Large intestine (tissue), 3 donors: Measurements from ENCODE around the gene PSMA1. TPM values are rescaled to one million over a fixed set of nuclear protein-coding genes. Genes with fewer than 3 reads are reported as not detected.
"Not testable (repeated sequence)": the region's sequence is repeated elsewhere in the genome, so short reads cannot be mapped to it uniquely, and the experiment has no call there.

Experiments
- DNase-seq, 2 donors: peaks; one replicate each; pipeline versions ENCODE4 v3.0.0 to v3.0.0-alpha.2; 2013
- H3K27ac ChIP-seq: one replicate; pipeline ENCODE4 v1.5.1; 2013; ENCODE audit warnings: low read length
- H3K27me3 ChIP-seq: 2 replicates; pipeline ENCODE4 v1.6.1; 2013; ENCODE audit warnings: low read length; ENCODE audit not compliant: control insufficient read depth, insufficient read depth
- H3K36me3 ChIP-seq: 2 replicates; pipeline ENCODE4 v1.6.1; 2013; ENCODE audit warnings: low read length; ENCODE audit not compliant: control insufficient read depth, insufficient read depth
- H3K4me1 ChIP-seq: one replicate; pipeline ENCODE4 v1.6.1; 2013; ENCODE audit warnings: low read length; ENCODE audit not compliant: control insufficient read depth, insufficient read depth
- H3K4me3 ChIP-seq: one replicate; pipeline ENCODE4 v1.5.1; 2013; ENCODE audit warnings: low read length
- H3K9me3 ChIP-seq: one replicate; pipeline ENCODE4 v1.6.1; 2013; ENCODE audit warnings: mild to moderate bottlenecking, low read depth, low read length, moderate library complexity; ENCODE audit not compliant: control insufficient read depth
- WGBS: methylation state at CpG from one replicate; pipeline ENCODE4 v1.1.5; 2013; ENCODE audit warnings: low lambda C conversion rate; ENCODE audit not compliant: insufficient coverage; 5-methylcytosine and 5-hydroxymethylcytosine counted together
- polyA plus RNA-seq: library from polyadenylated mRNA; unstranded; fragments of 120-200 nt; gene quantifications from one replicate; pipeline ENCODE4 v1.2.1, GENCODE V29; 2013

Gene PSMA1
- polyA plus RNA-seq, 1 donor = 138 TPM

DNA sequence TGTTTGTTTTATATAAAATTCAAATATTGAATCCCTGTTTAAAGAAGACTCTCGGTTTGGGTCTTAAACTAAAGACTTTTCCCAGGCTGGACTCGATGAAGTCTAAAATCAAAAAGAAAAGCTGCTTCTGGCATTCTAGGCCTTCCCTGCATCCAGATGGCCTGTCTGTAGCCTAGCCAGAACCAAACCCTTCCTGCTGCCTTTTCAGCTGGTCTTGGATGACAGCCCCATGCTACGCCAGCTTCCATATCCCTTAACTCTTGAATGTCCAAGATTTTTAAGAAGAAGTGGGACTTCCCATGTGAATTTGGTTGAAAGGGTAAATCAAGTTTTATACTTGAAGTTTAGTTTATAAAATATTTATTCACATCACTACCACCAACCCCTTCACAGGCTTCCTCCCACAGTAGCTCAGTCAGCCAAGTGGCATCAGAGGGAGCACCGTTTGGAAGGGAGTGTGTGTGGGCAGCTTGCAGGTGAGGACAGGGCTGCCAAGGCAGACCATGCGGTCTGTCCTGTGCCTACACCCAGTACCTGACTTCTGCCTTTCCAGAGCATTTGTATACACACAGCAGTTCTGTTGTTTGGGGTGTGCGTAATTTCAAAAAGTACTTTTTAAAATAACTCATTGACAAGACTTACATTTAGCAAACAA, 18.2 kb upstream of the PSMA1 start:
- Histone ChIP-seq H3K27ac (no peak overlapping the region), H3K27me3 (no peaks in the 10 kb centered on the region), H3K36me3 (no peaks in the 10 kb centered on the region), H3K4me3 (no peak overlapping the region), H3K4me1 (no peaks in the 10 kb centered on the region), H3K9me3 (no peaks in the 10 kb centered on the region)
- no CpG with 5 or more reads among the region's 6 CpGs for WGBS
- no peak for DNase-seq

DNA sequence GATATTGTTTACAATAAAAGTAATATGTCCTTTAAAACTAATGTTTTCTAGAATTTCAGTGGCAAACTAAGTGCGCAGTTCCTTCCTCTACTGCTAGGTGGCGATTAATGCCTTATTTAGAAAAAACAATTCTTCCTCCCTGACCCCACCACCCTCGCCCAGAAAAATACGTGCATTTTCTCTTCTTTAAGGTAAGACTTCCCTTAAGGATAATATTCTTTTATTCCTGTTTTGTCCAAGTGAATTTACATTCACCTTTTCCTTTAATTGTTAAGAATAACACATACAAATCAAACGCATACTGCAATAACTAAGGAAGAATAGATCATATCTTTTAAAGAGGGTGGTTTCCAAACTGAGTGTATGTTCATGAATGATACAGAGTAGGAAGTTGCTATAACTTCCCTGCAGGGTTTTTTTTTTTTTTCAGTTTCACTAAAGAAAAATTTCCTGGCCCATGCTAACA, 17.0 kb upstream of the PSMA1 start:
- H3K9me3 ChIP-seq = no peaks in the 10 kb centered on the region
- no peak overlapping the region for H3K27ac ChIP-seq
- peak in 1 of 2 donors; percentile 27 for DNase-seq
- no peaks in the 10 kb centered on the region for H3K27me3 ChIP-seq
- H3K36me3 ChIP-seq = no peaks in the 10 kb centered on the region
- H3K4me3 ChIP-seq = no peak overlapping the region
- H3K4me1 ChIP-seq = no peaks in the 10 kb centered on the region
- WGBS = 0% methylated on average over 2 of the region's 5 CpGs

DNA sequence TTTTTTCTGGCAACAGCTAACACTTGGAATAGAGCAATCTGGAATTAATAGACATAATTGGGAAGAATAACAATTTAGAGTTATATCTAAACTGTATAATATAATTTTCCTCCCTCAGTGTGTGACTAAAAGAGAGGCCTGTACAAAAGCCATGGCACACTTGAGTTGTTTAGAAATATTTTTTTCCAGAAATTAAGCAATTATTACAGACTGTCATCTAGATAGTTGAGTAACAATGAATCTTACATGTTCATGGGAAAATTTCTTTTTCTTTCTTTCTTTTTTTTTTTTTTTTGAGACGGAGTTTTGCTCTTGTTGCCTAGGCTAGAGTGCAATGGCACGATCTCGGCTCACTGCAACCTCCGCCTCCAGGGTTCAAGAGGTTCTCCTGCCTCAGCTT, 15.0 kb upstream of the PSMA1 start:
- H3K4me1 ChIP-seq, DNase-seq, H3K36me3 ChIP-seq, H3K27me3 ChIP-seq, H3K27ac ChIP-seq, H3K9me3 ChIP-seq, H3K4me3 ChIP-seq: not testable (repeated sequence)
- WGBS = no CpG with 5 or more reads among the region's 4 CpGs

DNA sequence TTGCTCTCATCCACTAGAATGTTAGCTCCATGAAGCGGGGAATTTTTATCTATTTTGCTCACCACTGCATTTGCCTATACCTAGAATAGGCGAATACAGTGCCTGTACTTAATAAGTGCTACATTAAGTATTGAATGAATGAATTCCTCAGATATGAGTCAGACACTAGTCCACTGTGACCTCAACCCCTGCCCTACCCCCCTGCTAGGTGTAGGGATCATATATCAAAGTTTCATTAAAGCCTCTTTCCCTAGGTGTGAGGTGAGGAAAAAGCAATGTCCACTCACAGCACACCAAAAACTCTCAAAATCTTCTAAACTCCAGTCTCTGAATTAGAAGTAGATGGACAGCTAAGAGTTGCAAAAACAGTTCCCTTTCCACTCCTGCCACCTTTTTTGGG, 9.8 kb upstream of the PSMA1 start:
- no peak overlapping the region for H3K27ac ChIP-seq
- no peaks in the 10 kb centered on the region for H3K4me1 ChIP-seq
- no peak for DNase-seq
- no peaks in the 10 kb centered on the region for H3K27me3 ChIP-seq
- 100% methylated on average over 1 of the region's 2 CpGs for WGBS
- H3K36me3 ChIP-seq = no peaks in the 10 kb centered on the region
- H3K9me3 ChIP-seq = no peaks in the 10 kb centered on the region
- H3K4me3 ChIP-seq = no peak overlapping the region

DNA sequence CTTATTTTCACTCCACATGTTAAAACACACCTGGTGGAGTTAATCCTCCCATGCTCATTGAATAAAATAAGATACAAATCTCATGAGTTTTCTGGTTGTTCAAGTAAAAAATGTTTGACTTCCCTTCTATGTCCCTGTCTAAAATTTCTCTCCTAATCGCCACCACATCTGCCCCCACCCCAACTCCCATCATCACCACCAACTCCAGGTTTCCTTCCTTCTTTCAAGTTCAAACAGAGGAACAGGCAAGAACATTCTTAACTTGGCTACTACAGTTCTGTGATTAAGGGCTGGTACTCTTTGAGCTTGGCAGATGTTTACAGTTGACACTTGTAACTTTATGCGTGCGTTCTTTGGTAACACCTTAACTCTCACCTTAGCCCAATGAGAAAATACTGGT, 9.1 kb upstream of the PSMA1 start:
- Histone ChIP-seq H3K4me1 (no peaks in the 10 kb centered on the region), H3K9me3 (no peaks in the 10 kb centered on the region), H3K4me3 (no peak overlapping the region), H3K27ac (no peak overlapping the region), H3K36me3 (no peaks in the 10 kb centered on the region), H3K27me3 (no peaks in the 10 kb centered on the region)
- no peak for DNase-seq
- WGBS = 100% methylated on average over 2 of the region's 3 CpGs

DNA sequence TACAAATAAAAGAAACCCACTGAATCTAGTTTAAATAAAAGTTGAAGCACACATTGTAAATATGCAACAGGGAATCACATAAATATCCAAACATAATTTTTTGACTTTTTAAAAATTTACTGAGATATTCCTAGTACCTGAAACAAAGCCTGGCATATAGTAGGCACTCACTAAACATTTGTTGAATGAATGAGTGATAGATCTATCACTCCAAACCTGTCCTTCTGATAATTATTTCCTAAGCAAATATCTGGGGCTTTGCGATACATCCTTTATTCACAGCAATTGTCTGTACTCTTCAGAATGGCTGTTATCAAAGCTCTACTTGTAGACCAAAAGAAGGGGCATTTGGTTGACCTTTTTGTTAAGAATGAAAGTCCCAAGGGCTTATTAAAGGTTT, 2.6 kb upstream of the PSMA1 start:
- H3K27ac ChIP-seq = no peak overlapping the region
- no peak for DNase-seq
- no peaks in the 10 kb centered on the region for H3K9me3 ChIP-seq
- H3K27me3 ChIP-seq = no peaks in the 10 kb centered on the region
- no peaks in the 10 kb centered on the region for H3K4me1 ChIP-seq
- no CpG with 5 or more reads among the region's 1 CpG for WGBS
- peaks cover 6% of the 10 kb centered on the region for H3K36me3 ChIP-seq
- no peak overlapping the region for H3K4me3 ChIP-seq

DNA sequence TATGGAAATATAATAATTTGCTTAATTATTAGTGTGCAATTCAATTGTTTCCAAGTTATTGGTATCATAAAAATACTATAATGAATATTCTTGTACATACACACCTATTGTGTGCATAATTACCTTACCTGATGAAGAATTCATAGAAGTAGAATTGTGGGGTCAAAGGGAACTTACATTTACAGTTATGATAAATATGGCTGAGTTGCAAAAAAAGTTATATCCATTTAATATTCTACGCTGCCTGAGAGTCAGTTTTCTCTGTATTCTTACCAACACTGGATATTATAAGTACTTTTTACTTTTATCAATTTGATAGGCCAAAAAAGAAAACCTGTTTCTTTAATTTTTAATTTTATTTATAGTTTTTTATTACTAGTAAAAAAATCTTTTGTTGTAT, 2.1 kb upstream of the PSMA1 start:
- no peak overlapping the region for H3K27ac ChIP-seq
- WGBS = no CpG with 5 or more reads among the region's 1 CpG
- H3K27me3 ChIP-seq = no peaks in the 10 kb centered on the region
- no peaks in the 10 kb centered on the region for H3K9me3 ChIP-seq
- no peak overlapping the region for H3K4me3 ChIP-seq
- DNase-seq = no peak
- peaks cover 9% of the 10 kb centered on the region for H3K36me3 ChIP-seq
- H3K4me1 ChIP-seq = no peaks in the 10 kb centered on the region

DNA sequence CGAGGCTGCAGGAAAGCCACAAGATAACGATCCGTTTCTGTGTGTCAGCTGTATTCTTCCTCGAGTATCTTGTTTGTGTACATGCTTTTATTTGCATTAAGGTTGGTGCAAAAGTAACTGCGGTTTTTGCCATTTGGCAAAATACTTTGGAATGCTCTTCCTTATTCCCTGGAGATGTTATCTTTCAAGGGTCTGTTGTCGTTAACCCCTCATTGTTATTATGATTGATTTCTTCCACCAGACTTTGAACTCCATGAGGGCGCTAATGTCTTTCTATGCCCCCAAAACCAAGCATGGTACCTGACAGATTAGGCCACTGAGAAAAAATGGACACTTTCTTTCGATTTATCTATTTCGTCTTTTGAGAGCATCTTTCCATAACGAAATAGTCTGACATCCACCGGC, 563 bp upstream of the PSMA1 start:
- H3K4me3 ChIP-seq = peak overlapping the region; percentile 81
- no peaks in the 10 kb centered on the region for H3K27me3 ChIP-seq
- no peaks in the 10 kb centered on the region for H3K9me3 ChIP-seq
- WGBS = 32% methylated on average over 6 of the region's 11 CpGs
- H3K36me3 ChIP-seq = peaks cover 18% of the 10 kb centered on the region
- no peaks in the 10 kb centered on the region for H3K4me1 ChIP-seq
- no peak for DNase-seq
- H3K27ac ChIP-seq = peak overlapping the region; percentile 61

DNA sequence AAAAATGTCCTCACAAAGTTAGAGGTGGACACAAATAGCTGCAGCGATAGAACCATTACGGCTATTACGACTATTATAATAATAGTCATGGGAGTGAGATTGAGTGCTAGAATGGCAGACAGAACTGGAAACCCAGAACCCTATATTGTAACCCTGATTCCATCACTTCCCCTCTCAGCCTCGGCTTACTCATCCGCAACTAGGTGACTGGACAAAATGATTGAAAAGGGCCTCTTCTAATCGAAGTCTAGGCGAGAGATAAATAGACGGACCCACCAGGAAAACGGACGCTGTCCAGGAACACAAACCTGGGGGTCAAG, 629 bp downstream of the PSMA1 start:
- Histone ChIP-seq H3K36me3 (peaks cover 25% of the 10 kb centered on the region), H3K9me3 (no peaks in the 10 kb centered on the region), H3K4me3 (peak overlapping the region; percentile 81), H3K27ac (peak overlapping the region; percentile 61), H3K4me1 (no peaks in the 10 kb centered on the region), H3K27me3 (no peaks in the 10 kb centered on the region)
- WGBS = no CpG with 5 or more reads among the region's 10 CpGs
- no peak for DNase-seq

DNA sequence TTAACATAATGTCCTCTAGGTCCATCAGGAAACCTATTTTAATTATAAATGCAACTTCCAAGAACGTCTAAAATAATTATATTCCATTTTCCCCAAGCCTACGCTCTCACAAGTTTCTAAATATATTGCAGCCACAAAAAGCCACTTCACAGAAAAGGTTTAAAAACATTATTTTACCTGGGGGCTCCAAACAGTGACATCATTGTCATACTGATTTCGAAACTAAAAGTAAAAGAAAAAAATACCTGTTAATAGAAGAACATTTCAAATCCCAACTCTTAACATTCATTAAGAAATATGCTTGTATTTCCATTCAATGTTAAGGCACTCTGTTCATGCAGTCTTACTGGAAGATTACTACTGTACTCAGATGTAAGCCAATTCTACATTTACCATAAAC, 1.4 kb downstream of the PSMA1 start:
- no peak overlapping the region for H3K27ac ChIP-seq
- H3K9me3 ChIP-seq = no peaks in the 10 kb centered on the region
- no peaks in the 10 kb centered on the region for H3K4me1 ChIP-seq
- H3K36me3 ChIP-seq = peaks cover 28% of the 10 kb centered on the region
- peak in 1 of 2 donors; percentile 11 for DNase-seq
- peak overlapping the region; percentile 81 for H3K4me3 ChIP-seq
- 78% methylated on average over 1 of the region's 3 CpGs for WGBS
- no peaks in the 10 kb centered on the region for H3K27me3 ChIP-seq

DNA sequence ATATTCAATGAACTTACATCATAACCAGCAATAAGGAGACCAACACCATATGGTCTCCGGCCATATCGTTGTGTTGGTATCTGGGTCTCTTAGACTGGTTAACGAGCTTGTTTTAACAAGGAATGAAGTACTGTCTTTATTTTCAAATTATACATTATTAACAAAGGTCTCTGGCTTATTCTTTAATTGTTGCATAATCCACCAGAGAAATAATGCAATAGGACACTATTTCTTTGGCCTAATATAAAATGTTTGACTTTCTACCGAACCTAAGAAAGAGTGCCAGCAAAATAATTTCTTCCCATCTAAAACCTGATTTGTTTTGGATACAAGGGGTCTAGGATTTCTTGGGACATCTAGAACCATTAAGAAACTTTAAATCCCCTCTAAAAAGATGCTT, 6.4 kb downstream of the PSMA1 start:
- no peaks in the 10 kb centered on the region for H3K9me3 ChIP-seq
- WGBS = no CpG with 5 or more reads among the region's 4 CpGs

More for the DNA sequence above, 6.4 kb downstream of the PSMA1 start:
- no peak overlapping the region for H3K27ac ChIP-seq
- no peak overlapping the region for H3K4me3 ChIP-seq
- no peak for DNase-seq
- H3K36me3 ChIP-seq = peaks cover 57% of the 10 kb centered on the region
- no peaks in the 10 kb centered on the region for H3K4me1 ChIP-seq
- H3K27me3 ChIP-seq = no peaks in the 10 kb centered on the region
